Endodermal cell (in vitro differentiated cells): ENCODE results near the gene TCF12. TPM values are rescaled to one million over a fixed set of nuclear protein-coding genes. Genes with fewer than 3 reads are reported as not detected.

ENCODE experiments used
- DNase-seq: peaks from one replicate; pipeline ENCODE4 v3.0.0-alpha.2; 2017
- H3K27ac ChIP-seq: 2 replicates; pipeline ENCODE4 v1.5.1; 2013; ENCODE audit warnings: mild to moderate bottlenecking, low read depth, low read length, moderate library complexity
- H3K27me3 ChIP-seq: 2 replicates; pipeline ENCODE4 v1.6.1; 2013; ENCODE audit warnings: mild to moderate bottlenecking, low read length, moderate library complexity; ENCODE audit not compliant: insufficient read depth, control insufficient read depth, poor library complexity, severe bottlenecking
- H3K36me3 ChIP-seq: 2 replicates; pipeline ENCODE4 v1.7.0; 2013; ENCODE audit warnings: mild to moderate bottlenecking, low read length, moderate library complexity; ENCODE audit not compliant: control insufficient read depth, insufficient read depth
- H3K4me1 ChIP-seq: one replicate; pipeline ENCODE4 v1.7.0; 2013; ENCODE audit warnings: low read length; ENCODE audit not compliant: control insufficient read depth, insufficient read depth
- H3K4me3 ChIP-seq: 2 replicates; pipeline ENCODE4 v1.5.1; 2013; ENCODE audit warnings: mild to moderate bottlenecking, low read length, moderate library complexity
- H3K9ac ChIP-seq: 2 replicates; pipeline ENCODE4 v1.6.1; 2013; ENCODE audit warnings: mild to moderate bottlenecking, low read length, moderate library complexity; ENCODE audit not compliant: poor library complexity, severe bottlenecking; ENCODE audit errors: extremely low read depth
- H3K9me3 ChIP-seq: 2 replicates; pipeline ENCODE4 v1.6.1; 2013; ENCODE audit warnings: mild to moderate bottlenecking, low read length, moderate library complexity; ENCODE audit not compliant: control insufficient read depth
- H3K27ac Mint-ChIP-seq: 2 replicates; pipeline ENCODE4 v1.8.0; 2020; ENCODE audit warnings: mixed read lengths
- H3K27me3 Mint-ChIP-seq: 2 replicates; pipeline ENCODE4 v1.8.0; 2021; ENCODE audit warnings: mild to moderate bottlenecking, mixed read lengths; ENCODE audit not compliant: insufficient read depth
- H3K36me3 Mint-ChIP-seq: 2 replicates; pipeline ENCODE4 v1.8.0; 2020; ENCODE audit warnings: low read depth, mixed read lengths
- H3K4me1 Mint-ChIP-seq: 2 replicates; pipeline ENCODE4 v1.8.0; 2020; ENCODE audit warnings: mixed read lengths
- H3K4me3 Mint-ChIP-seq: 2 replicates; pipeline ENCODE4 v1.8.0; 2020; ENCODE audit warnings: mild to moderate bottlenecking, moderate library complexity, mixed read lengths
- H3K9me3 Mint-ChIP-seq: 2 replicates; pipeline ENCODE4 v1.8.0; 2020; ENCODE audit warnings: mild to moderate bottlenecking, mixed read lengths
- CTCF ChIP-seq: fragments of 200-600 bp; sonication (generic); conservative IDR thresholded peaks from 2 replicates; pipeline ENCODE4 v1.5.0; 2021; ENCODE audit warnings: antibody characterized with exemption, mild to moderate bottlenecking
- WGBS, 2 experiments: methylation state at CpG; one replicate each; pipeline versions ENCODE4 v1.1.5 to v1.1.7; 2013; ENCODE audit warnings: missing lambda C conversion rate in 2 of 2, mixed read lengths in 1 of 2; ENCODE audit not compliant: insufficient coverage in 1 of 2, insufficient read length in 1 of 2; 5-methylcytosine and 5-hydroxymethylcytosine counted together
- total RNA-seq, 2 donors: library from RNA; stranded (reverse); fragmentation: NEBNext Ultra II Directional in 1 of 2; extraction: Animal tissue kit (Norgen Biotek cat#: 25700) in 1 of 2; gene quantifications; 2 replicates in 1 of 2; 3 replicates in 1 of 2; pipeline ENCODE4 v1.2.1, GENCODE V29; 2021

The TCF12 gene
- total RNA-seq, 2 donors from 2014 or later = 103 to 121 TPM

DNA sequence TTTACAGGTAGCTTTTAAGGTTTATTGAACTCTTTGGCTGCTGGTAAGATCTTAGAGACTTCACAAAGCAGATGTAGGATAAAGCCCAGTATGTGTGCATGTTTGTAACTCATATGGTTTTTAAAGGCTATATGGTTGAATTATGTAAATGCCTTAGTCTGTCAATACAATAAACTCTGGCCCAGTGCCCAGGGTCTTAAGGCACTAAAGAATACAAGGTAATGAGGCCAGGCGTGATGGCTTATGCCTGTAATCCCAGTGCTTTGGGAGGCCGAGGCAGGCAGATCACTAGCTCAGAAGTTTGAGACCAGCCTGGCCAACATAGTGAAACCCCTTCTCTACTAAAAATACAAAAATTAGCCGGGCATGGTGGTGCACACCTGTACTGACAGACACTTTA, 287.6 kb downstream of the TCF12 start:
- Histone ChIP-seq H3K9ac (no peak overlapping the region), H3K4me1 (peaks cover 5% of the 10 kb centered on the region), H3K36me3 (peaks cover 4% of the 10 kb centered on the region), H3K27me3 (no peaks in the 10 kb centered on the region), H3K9me3 (no peaks in the 10 kb centered on the region), H3K27ac (no peak overlapping the region), H3K4me3 (no peak overlapping the region)
- Mint-ChIP-seq H3K4me1 (peaks cover 19% of the 10 kb centered on the region), H3K36me3 (peaks cover 3% of the 10 kb centered on the region), H3K27me3 (no peaks in the 10 kb centered on the region), H3K9me3 (no peaks in the 10 kb centered on the region), H3K4me3 (no peak overlapping the region), H3K27ac (no peak overlapping the region)
- WGBS, 2 experiments = 99 to 100% methylated on average over 2 to 3 of the region's 3 CpGs
- DNase-seq = no peak
- TF ChIP-seq CTCF = no peak

DNA sequence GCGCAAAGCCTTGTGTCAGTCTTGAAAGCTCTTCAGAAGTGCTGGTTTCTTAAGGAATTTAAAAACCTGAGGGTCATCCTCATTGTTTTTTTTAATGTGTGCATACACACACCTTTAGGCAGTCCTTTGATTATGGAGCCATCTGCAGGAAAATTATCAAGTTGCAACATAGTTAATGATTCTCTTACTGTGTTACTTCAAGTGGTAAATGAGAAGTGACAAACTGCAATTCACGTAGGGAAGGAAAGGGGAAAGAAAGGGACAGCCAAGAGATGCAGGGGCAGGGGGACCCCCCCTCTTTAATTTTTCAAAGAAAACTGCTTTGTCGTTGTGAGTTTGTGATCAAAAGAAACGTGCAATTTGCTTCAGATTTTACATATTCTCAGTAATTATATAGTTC, 295.4 kb downstream of the TCF12 start:
- no peak overlapping the region for H3K4me3 Mint-ChIP-seq
- peaks cover 21% of the 10 kb centered on the region for H3K4me1 Mint-ChIP-seq
- Histone ChIP-seq H3K4me1 (peaks cover 6% of the 10 kb centered on the region), H3K9me3 (no peaks in the 10 kb centered on the region), H3K36me3 (no peaks in the 10 kb centered on the region), H3K4me3 (no peak overlapping the region), H3K27me3 (no peaks in the 10 kb centered on the region), H3K9ac (no peak overlapping the region), H3K27ac (peak overlapping the region; percentile 14)
- H3K27ac Mint-ChIP-seq = peak overlapping the region; percentile 6
- 50 to 89% methylated on average over 1 to 4 of the region's 4 CpGs for WGBS, 2 experiments
- H3K9me3 Mint-ChIP-seq = no peaks in the 10 kb centered on the region
- H3K36me3 Mint-ChIP-seq = peaks cover 2% of the 10 kb centered on the region
- no peak for DNase-seq
- H3K27me3 Mint-ChIP-seq = no peaks in the 10 kb centered on the region
- peak; percentile 25 for TF ChIP-seq CTCF

DNA sequence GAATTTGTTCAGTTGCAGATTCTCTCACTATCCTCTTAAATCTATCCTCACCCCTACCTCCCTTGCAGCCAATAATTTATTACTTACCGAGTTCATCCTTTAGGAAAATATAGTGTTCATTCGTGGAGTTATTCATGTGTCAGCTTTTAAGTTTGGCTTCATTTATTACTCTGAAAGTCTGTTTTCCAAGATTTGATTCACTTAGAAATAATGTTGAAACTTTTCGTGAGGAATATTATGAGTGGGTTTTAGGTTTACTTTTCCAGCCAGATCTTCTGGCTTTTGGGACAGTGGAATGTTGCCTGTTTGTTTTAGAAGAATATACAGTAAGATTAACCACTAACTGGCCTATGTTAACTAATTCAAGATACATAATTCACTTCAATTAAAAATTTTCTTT, 296.9 kb downstream of the TCF12 start:
- Mint-ChIP-seq H3K4me1 (peaks cover 25% of the 10 kb centered on the region), H3K4me3 (no peak overlapping the region)

More for the DNA sequence above, 296.9 kb downstream of the TCF12 start:
- 90% methylated on average over 2 to 3 of the region's 3 CpGs for WGBS, 2 experiments
- no peak for TF ChIP-seq CTCF
- Histone ChIP-seq H3K4me1 (peaks cover 6% of the 10 kb centered on the region), H3K27ac (peak overlapping the region; percentile 3), H3K27me3 (no peaks in the 10 kb centered on the region), H3K9me3 (no peaks in the 10 kb centered on the region), H3K4me3 (no peak overlapping the region), H3K36me3 (no peaks in the 10 kb centered on the region), H3K9ac (no peak overlapping the region)
- DNase-seq = no peak
- H3K9me3 Mint-ChIP-seq = no peaks in the 10 kb centered on the region
- H3K27ac Mint-ChIP-seq = no peak overlapping the region
- no peaks in the 10 kb centered on the region for H3K27me3 Mint-ChIP-seq
- peaks cover 2% of the 10 kb centered on the region for H3K36me3 Mint-ChIP-seq
